Activated T-cell treated with anti-CD3 and anti-CD28 coated beads, Interleukin-2, amount 50 U/mL, for 4 hours (primary cell): Measurements from ENCODE around the gene FCGBP. TPM values are rescaled to one million over a fixed set of nuclear protein-coding genes. Genes with fewer than 3 reads are reported as not detected.
A peak's percentile ranks its signal among the peaks of the same experiment; 100 is the strongest.
"Not testable (repeated sequence)": the region's sequence is repeated elsewhere in the genome, so short reads cannot be mapped to it uniquely, and the experiment has no call there.

Experiments used
- ATAC-seq, 2 donors: fragments of 200-7000 bp; cut with Tn5 transposase; one replicate each; pipeline ENCODE4 v1.10.0; 2021
- DNase-seq: peaks from one replicate; pipeline ENCODE4 v3.0.0-alpha.2; 2020
- H3K27me3 Mint-ChIP-seq: one replicate; pipeline ENCODE4 v1.8.0; 2021; ENCODE audit warnings: low read depth, mixed read lengths
- H3K36me3 Mint-ChIP-seq: one replicate; pipeline ENCODE4 v1.8.0; 2022; ENCODE audit warnings: mixed read lengths; ENCODE audit not compliant: insufficient read depth
- H3K4me1 Mint-ChIP-seq: one replicate; pipeline ENCODE4 v1.8.0; 2021; ENCODE audit warnings: low read depth, mixed read lengths
- H3K4me3 Mint-ChIP-seq: one replicate; pipeline ENCODE4 v1.8.0; 2021; ENCODE audit warnings: mild to moderate bottlenecking, moderate library complexity, mixed read lengths
- H3K9me3 Mint-ChIP-seq: one replicate; pipeline ENCODE4 v1.8.0; 2021; ENCODE audit warnings: mixed read lengths
- total RNA-seq, 3 donors: library from RNA; stranded (reverse); gene quantifications; one replicate each; pipeline ENCODE4 v1.2.1, GENCODE V29; 2021

The FCGBP gene
- total RNA-seq, 3 donors from 2014 or later: 1.7 to 3.0 (median 2.5) TPM

DNA sequence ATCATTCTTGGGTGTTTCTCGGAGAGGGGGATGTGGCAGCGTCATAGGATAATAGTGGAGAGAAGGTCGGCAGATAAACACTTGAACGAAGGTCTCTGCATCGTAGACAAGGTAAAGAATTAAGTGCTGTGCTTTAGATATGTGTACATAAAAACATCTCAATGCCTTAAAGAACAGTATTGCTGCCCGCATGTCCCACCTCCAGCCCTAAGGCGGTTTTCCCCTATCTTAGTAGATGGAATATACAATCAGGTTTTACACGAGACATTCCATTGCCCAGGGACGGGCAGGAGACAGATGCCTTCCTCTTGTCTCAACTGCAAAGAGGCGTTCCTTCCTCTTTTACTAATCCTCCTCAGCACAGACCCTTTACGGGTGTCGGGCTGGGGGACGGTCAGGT, 25.0 kb upstream of the FCGBP start:
- DNase-seq, ATAC-seq, H3K36me3 Mint-ChIP-seq: not testable (repeated sequence)

DNA sequence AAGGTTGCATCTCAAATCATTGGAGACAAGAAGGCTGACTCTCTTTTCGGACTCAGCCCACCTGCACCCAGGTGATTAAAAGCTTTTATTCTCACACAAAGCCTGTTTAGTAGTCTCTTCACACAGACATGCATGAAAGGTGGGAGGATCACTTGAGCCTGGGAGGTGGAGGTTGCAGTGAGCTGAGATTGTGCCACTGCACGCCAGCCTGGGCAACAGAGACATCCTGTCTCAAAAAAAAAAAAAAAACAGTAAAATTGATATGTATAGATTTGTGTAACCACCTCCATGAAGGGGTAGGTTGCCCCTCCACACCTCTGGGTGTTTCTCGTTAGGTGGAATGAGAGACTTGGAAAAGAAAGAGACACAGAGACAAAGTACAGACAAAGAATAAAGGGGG, 24.5 kb upstream of the FCGBP start:
- H3K36me3 Mint-ChIP-seq, H3K9me3 Mint-ChIP-seq, DNase-seq, H3K27me3 Mint-ChIP-seq: not testable (repeated sequence)
- Mint-ChIP-seq H3K4me3 (peak overlapping the region; percentile 55), H3K4me1 (peaks cover 37% of the 10 kb centered on the region)
- peak in 1 of 2 donors; percentile 26 for ATAC-seq

More for the DNA sequence above, 25.0 kb upstream of the FCGBP start:
- not testable (repeated sequence) for H3K27me3 Mint-ChIP-seq, H3K9me3 Mint-ChIP-seq
- peaks cover 35% of the 10 kb centered on the region for H3K4me1 Mint-ChIP-seq
- peak overlapping the region; percentile 55 for H3K4me3 Mint-ChIP-seq

DNA sequence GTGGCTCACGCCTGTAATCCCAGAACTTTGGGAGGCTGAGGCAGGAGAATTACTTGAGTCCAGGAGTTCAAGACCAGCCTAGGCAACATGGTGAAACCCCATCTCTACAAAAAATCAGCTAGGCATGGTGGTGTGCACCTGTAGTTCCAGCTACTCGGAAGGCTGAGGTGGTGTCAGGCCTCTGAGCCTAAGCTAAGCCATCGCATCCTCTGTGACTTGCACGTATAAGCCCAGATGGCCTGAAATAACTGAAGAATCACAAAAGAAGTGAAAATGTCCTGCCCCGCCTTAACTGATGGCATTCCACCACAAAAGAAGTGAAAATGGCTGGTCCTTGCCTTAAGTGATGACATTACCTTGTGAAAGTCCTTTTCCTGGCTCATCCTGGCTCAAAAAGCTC, 23.5 kb upstream of the FCGBP start:
- H3K4me3 Mint-ChIP-seq, H3K9me3 Mint-ChIP-seq, ATAC-seq, H3K36me3 Mint-ChIP-seq, H3K27me3 Mint-ChIP-seq, DNase-seq: not testable (repeated sequence)
- peaks cover 46% of the 10 kb centered on the region for H3K4me1 Mint-ChIP-seq

DNA sequence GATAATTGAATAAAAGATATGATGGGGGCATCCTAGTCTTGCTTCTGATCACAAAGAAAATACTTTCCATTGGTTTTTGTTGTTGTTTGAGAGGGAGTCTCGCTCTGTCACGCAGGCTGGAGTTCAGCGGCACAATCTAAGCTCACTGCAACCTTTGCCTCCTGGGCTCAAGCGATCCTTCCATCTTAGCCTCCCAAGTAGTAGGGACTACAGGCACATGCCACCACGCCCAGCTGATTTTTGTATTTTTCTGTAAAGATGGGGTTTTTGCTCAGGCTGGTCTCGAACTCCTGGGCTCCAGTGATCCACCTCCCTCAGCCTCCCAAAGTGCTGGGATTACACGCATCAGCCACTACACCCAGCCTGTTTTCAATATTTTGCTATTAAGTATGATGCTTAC, 19.5 kb upstream of the FCGBP start:
- Mint-ChIP-seq H3K4me1 (peaks cover 68% of the 10 kb centered on the region), H3K4me3 (no peak overlapping the region), H3K27me3 (no peaks in the 10 kb centered on the region), H3K36me3 (no peaks in the 10 kb centered on the region), H3K9me3 (peaks cover 2% of the 10 kb centered on the region)
- ATAC-seq (no peak), DNase-seq (no peak)

DNA sequence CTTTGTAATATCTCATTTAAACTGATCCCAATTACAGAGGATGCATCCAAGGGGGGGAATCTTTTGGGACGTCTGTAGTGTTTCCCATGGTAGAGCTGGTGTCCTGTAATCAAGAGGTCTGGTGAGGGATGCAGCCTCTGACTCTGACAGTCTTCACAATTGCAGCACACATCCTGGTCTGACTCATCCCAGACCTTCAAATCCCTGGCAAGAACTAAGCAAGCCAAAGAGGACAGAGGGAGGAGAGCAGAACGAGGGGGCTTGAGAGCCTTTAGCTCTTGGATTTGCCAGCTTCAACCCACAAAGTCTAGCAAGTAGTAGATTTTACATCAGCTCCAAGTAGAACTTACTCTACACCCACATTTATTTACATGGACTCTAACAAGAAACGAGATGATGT, 17.3 kb upstream of the FCGBP start:
- H3K27me3 Mint-ChIP-seq: no peaks in the 10 kb centered on the region
- H3K9me3 Mint-ChIP-seq: peaks cover 2% of the 10 kb centered on the region
- DNase-seq: no peak
- peak in 1 of 2 donors; percentile 31 for ATAC-seq
- no peaks in the 10 kb centered on the region for H3K36me3 Mint-ChIP-seq
- H3K4me3 Mint-ChIP-seq: peak overlapping the region; percentile 55
- H3K4me1 Mint-ChIP-seq: peaks cover 76% of the 10 kb centered on the region

DNA sequence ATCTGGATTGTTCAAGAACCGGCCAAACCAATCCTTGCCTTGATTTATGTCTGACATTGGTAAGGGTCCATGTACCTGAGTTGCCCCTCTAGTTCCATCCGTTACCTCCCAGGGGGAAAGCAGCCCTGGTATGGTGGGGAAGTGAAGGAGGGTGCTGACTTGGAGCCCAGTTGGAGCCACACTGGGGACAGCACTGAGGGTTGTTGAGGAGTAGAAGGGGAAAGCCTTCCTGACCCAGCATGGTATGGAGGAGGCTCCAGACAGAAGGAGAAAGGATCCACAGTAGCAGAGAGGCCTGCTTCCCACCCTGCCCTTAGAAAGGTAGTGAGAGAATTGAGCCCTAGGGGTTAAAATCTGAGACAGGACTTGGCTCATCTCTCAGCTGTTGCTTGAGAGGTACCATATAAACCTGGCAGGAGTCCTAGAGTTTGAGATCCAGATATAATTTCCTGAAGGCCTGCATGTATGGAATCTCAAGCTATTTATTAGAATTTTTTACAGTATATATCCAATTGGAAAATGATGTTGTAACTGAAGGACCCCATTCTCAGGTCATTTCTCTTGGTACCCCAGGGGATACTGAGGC, 16.7 kb upstream of the FCGBP start:
- ATAC-seq (no peak), DNase-seq (no peak)
- no peaks in the 10 kb centered on the region for H3K27me3 Mint-ChIP-seq
- no peaks in the 10 kb centered on the region for H3K36me3 Mint-ChIP-seq
- H3K9me3 Mint-ChIP-seq: peaks cover 2% of the 10 kb centered on the region
- H3K4me1 Mint-ChIP-seq: peaks cover 80% of the 10 kb centered on the region
- H3K4me3 Mint-ChIP-seq: peak overlapping the region; percentile 55

DNA sequence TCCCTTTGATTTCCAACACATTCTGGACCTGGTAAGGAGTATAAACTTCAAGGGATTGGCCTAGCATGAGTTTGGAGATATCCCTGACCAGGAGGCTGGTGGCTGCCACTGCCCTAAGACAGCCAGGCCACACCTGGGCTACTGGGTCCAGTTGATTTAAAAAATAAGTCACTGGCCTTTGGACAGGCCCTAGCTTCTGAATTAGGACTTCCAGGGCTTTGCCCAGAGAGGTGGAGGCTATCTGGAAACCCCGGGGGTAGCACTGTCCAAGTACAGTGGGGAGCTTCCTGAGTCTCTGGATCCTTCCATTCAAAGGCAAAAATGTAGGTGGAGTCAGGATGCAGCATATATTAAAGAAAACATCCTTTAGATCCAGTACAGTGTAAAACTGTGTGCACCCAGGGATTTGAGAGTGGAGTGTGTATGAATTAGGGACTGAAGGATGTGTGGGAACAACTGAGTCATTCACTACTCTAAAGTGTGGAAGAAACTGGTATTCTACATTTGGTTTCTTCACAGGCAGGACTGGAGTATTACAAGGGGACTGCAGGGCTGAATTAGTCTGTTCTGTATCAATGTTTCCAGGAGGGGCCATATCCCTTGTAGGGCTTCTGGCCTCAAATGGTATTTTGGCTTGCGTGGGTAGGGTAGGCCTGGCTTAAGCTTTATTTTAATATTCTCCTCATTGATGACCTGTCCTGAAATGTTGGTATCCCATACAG, 14.8 kb upstream of the FCGBP start:
- no peak overlapping the region for H3K4me3 Mint-ChIP-seq
- ATAC-seq (peak; percentile 38 to 56), DNase-seq (no peak)
- no peaks in the 10 kb centered on the region for H3K36me3 Mint-ChIP-seq
- H3K4me1 Mint-ChIP-seq: peaks cover 85% of the 10 kb centered on the region
- peaks cover 2% of the 10 kb centered on the region for H3K9me3 Mint-ChIP-seq
- H3K27me3 Mint-ChIP-seq: no peaks in the 10 kb centered on the region

DNA sequence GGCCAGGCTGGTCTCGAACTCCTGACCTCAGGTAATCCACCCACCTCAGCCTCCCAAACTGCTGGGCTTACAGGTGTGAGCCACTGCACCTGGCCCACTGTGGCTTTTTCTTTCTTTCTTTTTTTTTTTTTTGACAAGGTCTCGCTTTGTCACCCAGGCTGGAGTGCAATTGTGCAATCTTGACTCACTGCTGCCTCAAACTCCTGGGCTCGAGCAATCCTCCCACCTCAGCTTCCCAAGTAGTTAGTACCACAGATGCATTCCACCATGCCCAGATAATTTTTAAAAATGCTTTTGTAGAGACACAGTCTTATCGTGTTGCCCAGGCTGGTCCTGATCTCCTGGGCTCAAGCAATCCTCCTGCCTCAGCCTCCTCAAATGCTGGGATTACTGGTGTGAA, 12.1 kb upstream of the FCGBP start:
- Mint-ChIP-seq H3K27me3 (no peaks in the 10 kb centered on the region), H3K4me3 (no peak overlapping the region), H3K36me3 (no peaks in the 10 kb centered on the region), H3K9me3 (no peaks in the 10 kb centered on the region), H3K4me1 (peaks cover 82% of the 10 kb centered on the region)
- DNase-seq (no peak), ATAC-seq (no peak)

DNA sequence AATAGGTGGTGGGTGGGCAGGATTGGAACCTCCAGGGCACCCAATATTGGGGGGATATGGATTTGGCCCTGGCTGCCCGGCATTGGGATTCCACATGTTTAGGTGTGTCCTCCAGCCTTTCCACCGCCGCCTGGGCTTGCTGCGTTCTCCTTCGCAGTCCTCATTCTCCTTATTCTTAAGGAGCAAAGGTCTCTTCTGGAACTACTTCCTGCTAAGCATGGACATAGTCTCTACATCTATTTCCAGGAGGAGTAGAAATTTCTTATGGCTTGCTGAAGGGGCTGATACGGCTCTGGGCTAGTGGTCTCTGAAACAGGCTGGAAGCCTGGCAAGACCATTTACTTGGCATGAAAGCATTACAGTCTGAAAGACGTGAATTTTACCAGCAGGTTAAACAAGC, 9.2 kb upstream of the FCGBP start:
- H3K36me3 Mint-ChIP-seq: no peaks in the 10 kb centered on the region
- peaks cover 18% of the 10 kb centered on the region for H3K9me3 Mint-ChIP-seq
- H3K4me1 Mint-ChIP-seq: peaks cover 76% of the 10 kb centered on the region
- no peaks in the 10 kb centered on the region for H3K27me3 Mint-ChIP-seq
- DNase-seq (no peak), ATAC-seq (no peak)
- H3K4me3 Mint-ChIP-seq: no peak overlapping the region

DNA sequence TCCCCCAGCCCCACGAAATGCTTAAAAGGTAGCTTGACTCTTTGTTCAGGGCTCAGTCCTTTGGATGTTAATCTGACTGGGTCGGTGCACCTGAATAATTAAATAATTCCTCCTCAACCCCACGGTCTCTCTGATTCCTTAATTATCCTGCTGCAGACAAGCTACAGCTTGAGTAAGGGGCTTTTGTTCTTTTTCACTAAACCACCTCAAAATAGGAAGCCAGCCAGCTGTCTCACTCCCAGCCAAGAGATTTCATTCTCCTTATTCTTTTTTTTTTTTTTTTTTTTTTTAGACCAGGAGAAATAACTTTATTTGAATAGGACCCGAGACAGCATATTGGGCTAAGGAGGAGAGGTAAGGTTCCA, 7.9 kb upstream of the FCGBP start:
- Mint-ChIP-seq H3K4me1 (peaks cover 71% of the 10 kb centered on the region), H3K27me3 (no peaks in the 10 kb centered on the region), H3K4me3 (peak overlapping the region; percentile 52), H3K9me3 (peaks cover 22% of the 10 kb centered on the region), H3K36me3 (no peaks in the 10 kb centered on the region)
- DNase-seq (no peak), ATAC-seq (no peak)

DNA sequence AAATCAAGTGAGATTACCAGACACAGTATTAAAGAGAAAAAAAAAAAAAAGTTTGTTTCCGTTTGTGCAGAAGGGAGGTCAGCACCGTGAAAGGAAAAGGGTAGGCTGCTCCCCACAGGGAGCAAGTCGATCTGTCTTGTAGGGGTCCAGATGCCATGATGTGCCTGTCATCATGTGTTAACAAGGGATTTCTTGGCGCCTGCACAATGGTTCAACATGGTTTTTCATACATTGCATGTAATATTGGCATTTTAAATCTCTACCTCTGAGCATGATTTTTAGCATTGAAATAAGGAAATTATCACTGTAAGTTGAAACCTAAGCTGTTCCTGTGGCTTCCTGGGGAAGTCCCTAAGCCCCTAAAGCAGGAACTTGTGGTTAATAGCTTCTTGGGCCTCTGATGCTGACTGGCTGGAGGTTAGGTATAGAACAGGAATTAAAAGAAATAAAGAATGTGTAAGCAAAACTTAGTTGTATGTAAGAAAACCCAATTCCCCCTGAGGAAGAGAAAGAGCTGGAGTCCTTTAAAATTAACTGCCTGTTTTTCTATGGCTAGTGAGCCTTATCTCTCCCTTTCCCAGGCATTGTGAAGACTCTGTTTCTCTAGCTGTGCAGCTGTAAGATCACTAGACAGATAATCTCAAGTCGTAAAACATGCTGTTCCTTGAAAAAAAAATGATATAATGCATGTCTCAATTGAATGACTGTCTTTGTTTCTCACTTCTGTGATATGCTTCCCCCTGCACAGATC, 7.4 kb upstream of the FCGBP start:
- peak overlapping the region; percentile 52 for H3K4me3 Mint-ChIP-seq
- peaks cover 74% of the 10 kb centered on the region for H3K4me1 Mint-ChIP-seq
- peak; percentile 70 to 73 for ATAC-seq
- DNase-seq: peak; percentile 33
- no peaks in the 10 kb centered on the region for H3K27me3 Mint-ChIP-seq
- H3K9me3 Mint-ChIP-seq: peaks cover 22% of the 10 kb centered on the region
- H3K36me3 Mint-ChIP-seq: no peaks in the 10 kb centered on the region

DNA sequence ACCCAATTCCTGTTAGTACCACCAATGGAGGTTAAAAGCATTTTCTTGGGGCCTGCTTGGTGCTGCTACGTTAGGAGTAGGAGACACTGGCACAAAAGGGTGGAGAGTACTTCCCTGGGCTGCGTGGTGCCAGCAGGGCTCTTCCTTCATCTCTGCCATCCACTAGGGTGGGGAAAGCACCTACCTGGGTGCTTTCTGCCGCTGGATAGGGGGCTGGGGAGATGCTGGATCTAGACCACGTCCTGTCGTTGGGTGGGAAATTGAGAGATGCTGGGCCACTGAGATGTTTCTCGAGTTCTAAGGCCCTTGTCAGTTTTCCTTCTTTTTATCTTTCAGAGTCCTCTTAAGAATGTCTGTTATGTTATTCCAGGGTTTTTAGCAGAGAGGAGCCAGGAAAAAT, 6.7 kb upstream of the FCGBP start:
- peaks cover 75% of the 10 kb centered on the region for H3K4me1 Mint-ChIP-seq
- ATAC-seq (no peak), DNase-seq (no peak)
- peaks cover 22% of the 10 kb centered on the region for H3K9me3 Mint-ChIP-seq
- no peaks in the 10 kb centered on the region for H3K27me3 Mint-ChIP-seq
- H3K36me3 Mint-ChIP-seq: no peaks in the 10 kb centered on the region
- H3K4me3 Mint-ChIP-seq: peak overlapping the region; percentile 52

DNA sequence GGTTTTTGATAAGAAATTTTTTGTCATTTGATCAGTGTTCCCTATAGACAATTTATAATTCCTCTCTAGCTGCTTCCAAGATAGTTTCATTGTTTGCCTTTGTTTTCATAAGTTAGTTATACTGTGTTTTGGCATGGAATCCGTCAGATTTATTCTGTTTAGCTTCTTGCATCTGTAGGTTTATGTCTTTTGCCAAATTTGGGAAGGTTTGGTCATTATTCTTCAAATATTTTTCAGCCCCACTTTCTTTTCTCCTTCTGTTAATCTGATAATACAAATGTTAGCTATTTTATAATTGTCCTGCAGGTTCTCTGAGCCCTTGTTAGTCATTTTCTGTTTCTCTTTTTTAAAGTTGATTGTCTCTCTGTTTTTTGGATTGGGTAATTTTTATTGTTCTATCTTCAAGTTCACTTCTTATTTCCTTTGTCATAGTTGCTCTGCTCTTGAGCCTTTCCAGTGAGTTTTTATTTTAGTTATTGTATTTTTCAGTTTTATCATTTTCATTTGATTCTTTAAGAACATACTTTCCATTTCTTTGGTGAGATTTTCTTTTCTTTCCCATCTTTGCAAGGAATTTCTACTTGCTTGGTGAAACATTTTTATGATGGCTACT, 5.9 kb upstream of the FCGBP start:
- peaks cover 22% of the 10 kb centered on the region for H3K9me3 Mint-ChIP-seq
- peaks cover 81% of the 10 kb centered on the region for H3K4me1 Mint-ChIP-seq
- no peaks in the 10 kb centered on the region for H3K36me3 Mint-ChIP-seq
- DNase-seq (no peak), ATAC-seq (no peak)
- H3K4me3 Mint-ChIP-seq: no peak overlapping the region
- H3K27me3 Mint-ChIP-seq: no peaks in the 10 kb centered on the region

DNA sequence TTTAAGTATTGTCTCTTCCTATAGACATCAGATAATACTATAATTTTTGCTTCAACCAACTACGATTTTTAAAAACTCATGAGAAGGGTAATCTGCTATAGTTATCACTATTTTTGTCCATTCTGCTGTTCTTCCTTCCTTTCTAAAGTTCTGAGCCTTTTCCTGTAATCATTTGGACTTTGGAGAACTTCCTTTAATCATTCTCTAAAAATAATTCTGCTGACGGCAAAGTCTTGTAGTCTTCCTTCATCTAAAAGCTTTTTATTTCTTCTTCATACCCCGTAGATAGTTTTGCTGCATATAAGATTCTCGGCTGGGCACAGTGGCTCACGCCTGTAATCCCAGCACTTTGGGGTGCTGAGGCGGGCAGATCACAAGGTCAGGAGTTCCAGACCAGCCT, 5.1 kb upstream of the FCGBP start:
- Mint-ChIP-seq H3K9me3 (peaks cover 22% of the 10 kb centered on the region), H3K4me3 (no peak overlapping the region), H3K27me3 (no peaks in the 10 kb centered on the region), H3K36me3 (no peaks in the 10 kb centered on the region), H3K4me1 (peaks cover 82% of the 10 kb centered on the region)
- ATAC-seq (no peak), DNase-seq (no peak)
